ENCODE measurements around the gene KNTC1.

KNTC1 gene

GRCh38 chr12:122500685-122501488, 26.2 kb upstream of the KNTC1 start, which contains the start of gene ZCCHC8 (continued):
- TF ChIP-seq ZNF133 (tag by site-specific recombination; IDR thresholded peaks at IDR 0.05) (no peak), REPIN1 (tag by site-specific recombination; IDR thresholded peaks at IDR 0.05; ENCODE audit: low read depth) (no peak; the same call in 1 of the 2 replicates), ZNF10 (tag by site-specific recombination; IDR thresholded peaks at IDR 0.05) (no peak), ZNF501 (tag by site-specific recombination; IDR thresholded peaks at IDR 0.05) (peak; percentile 22; the same call in 1 of the 2 replicates), ZNF521 (tag by site-specific recombination; IDR thresholded peaks at IDR 0.05) (no peak), PRDM2 (tag by site-specific recombination; IDR thresholded peaks at IDR 0.05; ENCODE audit: borderline replicate concordance) (no peak), ZSCAN30 (tag by site-specific recombination; IDR thresholded peaks at IDR 0.05) (no peak), ZNF394 (tag by site-specific recombination; IDR thresholded peaks at IDR 0.05; ENCODE audit: borderline replicate concordance) (peak; percentile 43; the same call in 1 of the 2 replicates), WT1 (tag by site-specific recombination; IDR thresholded peaks at IDR 0.05) (peak; percentile 34; the same call in 1 of the 2 replicates), ZNF654 (tag by site-specific recombination; IDR thresholded peaks at IDR 0.05; ENCODE audit: low read depth) (no peak), BCL11B (tag by site-specific recombination; IDR thresholded peaks at IDR 0.05; ENCODE audit: low read depth) (no peak), ZNF157 (tag by site-specific recombination; IDR thresholded peaks at IDR 0.05) (no peak), ZNF639 (tag by site-specific recombination; IDR thresholded peaks at IDR 0.05) (peak; percentile 53; the same call in 1 of the 2 replicates), SP3 (tag by site-specific recombination; IDR thresholded peaks at IDR 0.05) (peak; percentile 93), ZNF664 (tag by site-specific recombination; IDR thresholded peaks at IDR 0.05) (no peak), ZNF610 (tag by site-specific recombination; IDR thresholded peaks at IDR 0.05; ENCODE audit: borderline replicate concordance) (peak; percentile 34; the same call in 1 of the 2 replicates), ZNF302 (tag by site-specific recombination; IDR thresholded peaks at IDR 0.05; ENCODE audit: low read depth) (no peak), HOXD13 (CRISPR knock-in tag; IDR thresholded peaks at IDR 0.05; ENCODE audit: borderline replicate concordance) (no peak)
- TF ChIP-seq, protein P1, sequence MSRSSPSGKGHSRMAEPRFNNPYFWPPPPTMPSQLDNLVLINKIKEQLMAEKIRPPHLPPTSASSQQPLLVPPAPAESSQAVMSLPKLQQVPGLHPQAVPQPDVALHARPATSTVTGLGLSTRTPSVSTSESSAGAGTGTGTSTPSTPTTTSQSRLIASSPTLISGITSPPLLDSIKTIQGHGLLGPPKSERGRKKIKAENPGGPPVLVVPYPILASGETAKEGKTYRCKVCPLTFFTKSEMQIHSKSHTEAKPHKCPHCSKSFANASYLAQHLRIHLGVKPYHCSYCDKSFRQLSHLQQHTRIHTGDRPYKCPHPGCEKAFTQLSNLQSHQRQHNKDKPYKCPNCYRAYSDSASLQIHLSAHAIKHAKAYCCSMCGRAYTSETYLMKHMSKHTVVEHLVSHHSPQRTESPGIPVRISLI (tag by site-specific recombination; IDR thresholded peaks at IDR 0.05): peak; percentile 32; the same call in 1 of the 2 replicates
- TF ChIP-seq, protein P2, sequence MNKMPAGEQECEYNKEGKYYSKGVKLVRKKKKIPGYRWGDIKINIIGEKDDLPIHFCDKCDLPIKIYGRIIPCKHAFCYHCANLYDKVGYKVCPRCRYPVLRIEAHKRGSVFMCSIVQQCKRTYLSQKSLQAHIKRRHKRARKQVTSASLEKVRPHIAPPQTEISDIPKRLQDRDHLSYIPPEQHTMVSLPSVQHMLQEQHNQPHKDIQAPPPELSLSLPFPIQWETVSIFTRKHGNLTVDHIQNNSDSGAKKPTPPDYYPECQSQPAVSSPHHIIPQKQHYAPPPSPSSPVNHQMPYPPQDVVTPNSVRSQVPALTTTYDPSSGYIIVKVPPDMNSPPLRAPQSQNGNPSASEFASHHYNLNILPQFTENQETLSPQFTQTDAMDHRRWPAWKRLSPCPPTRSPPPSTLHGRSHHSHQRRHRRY (tag by site-specific recombination; IDR thresholded peaks at IDR 0.05): no peak
- TF ChIP-seq, protein P3, sequence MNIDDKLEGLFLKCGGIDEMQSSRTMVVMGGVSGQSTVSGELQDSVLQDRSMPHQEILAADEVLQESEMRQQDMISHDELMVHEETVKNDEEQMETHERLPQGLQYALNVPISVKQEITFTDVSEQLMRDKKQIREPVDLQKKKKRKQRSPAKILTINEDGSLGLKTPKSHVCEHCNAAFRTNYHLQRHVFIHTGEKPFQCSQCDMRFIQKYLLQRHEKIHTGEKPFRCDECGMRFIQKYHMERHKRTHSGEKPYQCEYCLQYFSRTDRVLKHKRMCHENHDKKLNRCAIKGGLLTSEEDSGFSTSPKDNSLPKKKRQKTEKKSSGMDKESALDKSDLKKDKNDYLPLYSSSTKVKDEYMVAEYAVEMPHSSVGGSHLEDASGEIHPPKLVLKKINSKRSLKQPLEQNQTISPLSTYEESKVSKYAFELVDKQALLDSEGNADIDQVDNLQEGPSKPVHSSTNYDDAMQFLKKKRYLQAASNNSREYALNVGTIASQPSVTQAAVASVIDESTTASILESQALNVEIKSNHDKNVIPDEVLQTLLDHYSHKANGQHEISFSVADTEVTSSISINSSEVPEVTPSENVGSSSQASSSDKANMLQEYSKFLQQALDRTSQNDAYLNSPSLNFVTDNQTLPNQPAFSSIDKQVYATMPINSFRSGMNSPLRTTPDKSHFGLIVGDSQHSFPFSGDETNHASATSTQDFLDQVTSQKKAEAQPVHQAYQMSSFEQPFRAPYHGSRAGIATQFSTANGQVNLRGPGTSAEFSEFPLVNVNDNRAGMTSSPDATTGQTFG (tag by site-specific recombination; IDR thresholded peaks at IDR 0.05; ENCODE audit: borderline replicate concordance): no peak
- TF ChIP-seq, protein P4, sequence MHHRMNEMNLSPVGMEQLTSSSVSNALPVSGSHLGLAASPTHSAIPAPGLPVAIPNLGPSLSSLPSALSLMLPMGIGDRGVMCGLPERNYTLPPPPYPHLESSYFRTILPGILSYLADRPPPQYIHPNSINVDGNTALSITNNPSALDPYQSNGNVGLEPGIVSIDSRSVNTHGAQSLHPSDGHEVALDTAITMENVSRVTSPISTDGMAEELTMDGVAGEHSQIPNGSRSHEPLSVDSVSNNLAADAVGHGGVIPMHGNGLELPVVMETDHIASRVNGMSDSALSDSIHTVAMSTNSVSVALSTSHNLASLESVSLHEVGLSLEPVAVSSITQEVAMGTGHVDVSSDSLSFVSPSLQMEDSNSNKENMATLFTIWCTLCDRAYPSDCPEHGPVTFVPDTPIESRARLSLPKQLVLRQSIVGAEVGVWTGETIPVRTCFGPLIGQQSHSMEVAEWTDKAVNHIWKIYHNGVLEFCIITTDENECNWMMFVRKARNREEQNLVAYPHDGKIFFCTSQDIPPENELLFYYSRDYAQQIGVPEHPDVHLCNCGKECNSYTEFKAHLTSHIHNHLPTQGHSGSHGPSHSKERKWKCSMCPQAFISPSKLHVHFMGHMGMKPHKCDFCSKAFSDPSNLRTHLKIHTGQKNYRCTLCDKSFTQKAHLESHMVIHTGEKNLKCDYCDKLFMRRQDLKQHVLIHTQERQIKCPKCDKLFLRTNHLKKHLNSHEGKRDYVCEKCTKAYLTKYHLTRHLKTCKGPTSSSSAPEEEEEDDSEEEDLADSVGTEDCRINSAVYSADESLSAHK (tag by site-specific recombination; IDR thresholded peaks at IDR 0.05): 0 out of 2 replicates have a peak, but pooled peaks have one; percentile 13
